Measurements from ENCODE around the gene MARCHF10. TPM values are rescaled to one million over a fixed set of nuclear protein-coding genes. Genes with fewer than 3 reads are reported as not detected.
"Not testable (repeated sequence)": the region's sequence is repeated elsewhere in the genome, so short reads cannot be mapped to it uniquely, and the experiment has no call there.

Gene MARCHF10
- polyA plus RNA-seq, 1 donor: 0.15 TPM

- H3K4me3 ChIP-seq (ENCODE audit: low read length): no peak overlapping the region
- H3K36me3 ChIP-seq (ENCODE audit: control insufficient read depth, insufficient read depth, low read length): no peaks in the 10 kb centered on the region
- DNase-seq: no peak
- H3K9me3 ChIP-seq (ENCODE audit: control insufficient read depth, low read depth, low read length): no peaks in the 10 kb centered on the region
- H3K4me1 ChIP-seq (ENCODE audit: control insufficient read depth, insufficient read depth, low read length): no peaks in the 10 kb centered on the region
- H3K27ac ChIP-seq (ENCODE audit: low read length): no peak overlapping the region
- no CpG with 5 or more reads among the region's 27 CpGs for WGBS (ENCODE audit: insufficient coverage, low lambda C conversion rate)
- peaks cover 8% of the 10 kb centered on the region for H3K27me3 ChIP-seq (ENCODE audit: control insufficient read depth, insufficient read depth, low read length)
Observed at GRCh38 chr17:62696726-62697490, 111.2 kb downstream of the MARCHF10 start.

GRCh38 chr17:62696256-62696655 is 111.9 kb downstream of the MARCHF10 start:
- WGBS (ENCODE audit: insufficient coverage, low lambda C conversion rate): no CpG with 5 or more reads among the region's 10 CpGs
- Histone ChIP-seq H3K4me1 (ENCODE audit: control insufficient read depth, insufficient read depth, low read length) (no peaks in the 10 kb centered on the region), H3K4me3 (ENCODE audit: low read length) (no peak overlapping the region), H3K27me3 (ENCODE audit: control insufficient read depth, insufficient read depth, low read length) (peaks cover 5% of the 10 kb centered on the region), H3K36me3 (ENCODE audit: control insufficient read depth, insufficient read depth, low read length) (no peaks in the 10 kb centered on the region), H3K9me3 (ENCODE audit: control insufficient read depth, low read depth, low read length) (no peaks in the 10 kb centered on the region), H3K27ac (ENCODE audit: low read length) (no peak overlapping the region)
- no peak for DNase-seq

- H3K27me3 ChIP-seq (ENCODE audit: control insufficient read depth, insufficient read depth, low read length); H3K27ac ChIP-seq (ENCODE audit: low read length); H3K4me3 ChIP-seq (ENCODE audit: low read length); H3K36me3 ChIP-seq (ENCODE audit: control insufficient read depth, insufficient read depth, low read length); H3K9me3 ChIP-seq (ENCODE audit: control insufficient read depth, low read depth, low read length); DNase-seq; H3K4me1 ChIP-seq (ENCODE audit: control insufficient read depth, insufficient read depth, low read length): not testable (repeated sequence)
- no CpG with 5 or more reads among the region's 5 CpGs for WGBS (ENCODE audit: insufficient coverage, low lambda C conversion rate)
Observed at GRCh38 chr17:62695093-62695738, 112.9 kb downstream of the MARCHF10 start.

GRCh38 chr17:62693616-62694409 is 114.3 kb downstream of the MARCHF10 start:
- Histone ChIP-seq H3K27me3 (ENCODE audit: control insufficient read depth, insufficient read depth, low read length) (peaks cover 5% of the 10 kb centered on the region), H3K4me1 (ENCODE audit: control insufficient read depth, insufficient read depth, low read length) (no peaks in the 10 kb centered on the region), H3K4me3 (ENCODE audit: low read length) (no peak overlapping the region), H3K36me3 (ENCODE audit: control insufficient read depth, insufficient read depth, low read length) (peaks cover 2% of the 10 kb centered on the region), H3K9me3 (ENCODE audit: control insufficient read depth, low read depth, low read length) (no peaks in the 10 kb centered on the region), H3K27ac (ENCODE audit: low read length) (no peak overlapping the region)
- WGBS (ENCODE audit: insufficient coverage, low lambda C conversion rate): no CpG with 5 or more reads among the region's 19 CpGs
- no peak for DNase-seq

GRCh38 chr17:62692721-62693431 is 115.2 kb downstream of the MARCHF10 start:
- H3K4me3 ChIP-seq (ENCODE audit: low read length): no peak overlapping the region
- no peak overlapping the region for H3K27ac ChIP-seq (ENCODE audit: low read length)
- 90% methylated on average over 2 of the region's 14 CpGs for WGBS (ENCODE audit: insufficient coverage, low lambda C conversion rate)
- peaks cover 2% of the 10 kb centered on the region for H3K36me3 ChIP-seq (ENCODE audit: control insufficient read depth, insufficient read depth, low read length)
- H3K4me1 ChIP-seq (ENCODE audit: control insufficient read depth, insufficient read depth, low read length): no peaks in the 10 kb centered on the region
- H3K9me3 ChIP-seq (ENCODE audit: control insufficient read depth, low read depth, low read length): no peaks in the 10 kb centered on the region
- peaks cover 5% of the 10 kb centered on the region for H3K27me3 ChIP-seq (ENCODE audit: control insufficient read depth, insufficient read depth, low read length)
- no peak for DNase-seq

- Histone ChIP-seq H3K9me3 (ENCODE audit: control insufficient read depth, low read depth, low read length) (no peaks in the 10 kb centered on the region), H3K4me1 (ENCODE audit: control insufficient read depth, insufficient read depth, low read length) (no peaks in the 10 kb centered on the region), H3K27ac (ENCODE audit: low read length) (no peak overlapping the region), H3K27me3 (ENCODE audit: control insufficient read depth, insufficient read depth, low read length) (peaks cover 2% of the 10 kb centered on the region), H3K36me3 (ENCODE audit: control insufficient read depth, insufficient read depth, low read length) (peaks cover 2% of the 10 kb centered on the region), H3K4me3 (ENCODE audit: low read length) (no peak overlapping the region)
- no CpG with 5 or more reads among the region's 20 CpGs for WGBS (ENCODE audit: insufficient coverage, low lambda C conversion rate)
- no peak for DNase-seq
Observed at GRCh38 chr17:62692159-62692651, 115.9 kb downstream of the MARCHF10 start.

- not testable (repeated sequence) for H3K4me1 ChIP-seq (ENCODE audit: control insufficient read depth, insufficient read depth, low read length); H3K4me3 ChIP-seq (ENCODE audit: low read length); H3K36me3 ChIP-seq (ENCODE audit: control insufficient read depth, insufficient read depth, low read length); H3K9me3 ChIP-seq (ENCODE audit: control insufficient read depth, low read depth, low read length); DNase-seq; H3K27ac ChIP-seq (ENCODE audit: low read length); H3K27me3 ChIP-seq (ENCODE audit: control insufficient read depth, insufficient read depth, low read length)
- WGBS (ENCODE audit: insufficient coverage, low lambda C conversion rate): no CpG with 5 or more reads among the region's 8 CpGs
Observed at GRCh38 chr17:62691589-62691915, 116.6 kb downstream of the MARCHF10 start.

GRCh38 chr17:62690168-62690897 is 117.8 kb downstream of the MARCHF10 start:
- WGBS (ENCODE audit: insufficient coverage, low lambda C conversion rate): no CpG with 5 or more reads among the region's 19 CpGs
- peaks cover 2% of the 10 kb centered on the region for H3K36me3 ChIP-seq (ENCODE audit: control insufficient read depth, insufficient read depth, low read length)

GRCh38 chr17:62689441-62690167 is 118.5 kb downstream of the MARCHF10 start:
- WGBS (ENCODE audit: insufficient coverage, low lambda C conversion rate): 87% methylated on average over 3 of the region's 37 CpGs
- no peak overlapping the region for H3K27ac ChIP-seq (ENCODE audit: low read length)
- H3K4me3 ChIP-seq (ENCODE audit: low read length): no peak overlapping the region
- DNase-seq: no peak
- H3K4me1 ChIP-seq (ENCODE audit: control insufficient read depth, insufficient read depth, low read length): no peaks in the 10 kb centered on the region
- H3K36me3 ChIP-seq (ENCODE audit: control insufficient read depth, insufficient read depth, low read length): peaks cover 2% of the 10 kb centered on the region
- H3K27me3 ChIP-seq (ENCODE audit: control insufficient read depth, insufficient read depth, low read length): no peaks in the 10 kb centered on the region
- H3K9me3 ChIP-seq (ENCODE audit: control insufficient read depth, low read depth, low read length): no peaks in the 10 kb centered on the region

More at GRCh38 chr17:62690168-62690897, 117.8 kb downstream of the MARCHF10 start:
- H3K27me3 ChIP-seq (ENCODE audit: control insufficient read depth, insufficient read depth, low read length): no peaks in the 10 kb centered on the region
- no peak overlapping the region for H3K4me3 ChIP-seq (ENCODE audit: low read length)
- no peaks in the 10 kb centered on the region for H3K4me1 ChIP-seq (ENCODE audit: control insufficient read depth, insufficient read depth, low read length)
- no peaks in the 10 kb centered on the region for H3K9me3 ChIP-seq (ENCODE audit: control insufficient read depth, low read depth, low read length)
- no peak for DNase-seq
- no peak overlapping the region for H3K27ac ChIP-seq (ENCODE audit: low read length)

Data from large intestine (tissue), 3 donors.